PFSK-1 (cell line): Measurements from ENCODE around the gene ADGRG3.

Experiments
- FOXP2 ChIP-seq: optimal IDR thresholded peaks from 2 replicates; pipeline ENCODE3; 2011; ENCODE audit warnings: borderline replicate concordance, control low read depth, inconsistent platforms; ENCODE audit not compliant: insufficient read depth; ENCODE audit errors: extremely low read length, extremely low read depth
- POLR2AphosphoS5 ChIP-seq: IDR thresholded peaks from 2 replicates; pipeline ENCODE4 v1.6.1; 2012; ENCODE audit warnings: low read depth, mild to moderate bottlenecking, control low read depth, low read length, moderate library complexity
- REST ChIP-seq, 2 experiments: IDR thresholded peaks; 2 replicates each; pipeline versions ENCODE4 v1.6.1 to v1.8.0; 2011 to 2012; ENCODE audit warnings: low read depth in 2 of 2, low read length in 2 of 2, control low read depth in 1 of 2, inconsistent platforms in 1 of 2, mild to moderate bottlenecking in 1 of 2, moderate library complexity in 1 of 2; ENCODE audit not compliant: insufficient read depth in 1 of 2
- SIN3A ChIP-seq: IDR thresholded peaks from 2 replicates; pipeline ENCODE4 v1.6.1; 2012; ENCODE audit warnings: mild to moderate bottlenecking, low read length, moderate library complexity, borderline replicate concordance; ENCODE audit not compliant: insufficient read depth
- TAF1 ChIP-seq: IDR thresholded peaks from 2 replicates; pipeline ENCODE4 v1.6.1; 2012; ENCODE audit warnings: low read length, control low read depth, borderline replicate concordance; ENCODE audit not compliant: insufficient read depth

The ADGRG3 gene

GRCh38 chr16:57628783-57629293, 39.3 kb upstream of the ADGRG3 start:
- no peak for TF ChIP-seq POLR2AphosphoS5
- TF ChIP-seq TAF1, result no peak
- no peak for TF ChIP-seq SIN3A
- no peak for TF ChIP-seq REST (IDR thresholded peaks at IDR 0.05; ENCODE audit: insufficient read depth in 1 of 2, low read depth in 2 of 2, low read length in 2 of 2)
- no peak for TF ChIP-seq FOXP2

- TF ChIP-seq TAF1, result no peak
These were observed 38.3 kb upstream of the ADGRG3 start for GRCh38 chr16:57629516-57630406.

- no peak for TF ChIP-seq POLR2AphosphoS5
- no peak for TF ChIP-seq REST (IDR thresholded peaks at IDR 0.05; ENCODE audit: insufficient read depth in 1 of 2, low read depth in 2 of 2, low read length in 2 of 2)
These were observed 37.7 kb upstream of the ADGRG3 start for GRCh38 chr16:57630407-57630797.

GRCh38 chr16:57630931-57631845, 36.9 kb upstream of the ADGRG3 start:
- TF ChIP-seq REST (IDR thresholded peaks at IDR 0.05; ENCODE audit: insufficient read depth in 1 of 2, low read depth in 2 of 2, low read length in 2 of 2), result no peak
- no peak for TF ChIP-seq FOXP2
- TF ChIP-seq POLR2AphosphoS5, result no peak
- no peak for TF ChIP-seq SIN3A
- TF ChIP-seq TAF1, result no peak

GRCh38 chr16:57632568-57632967, 35.5 kb upstream of the ADGRG3 start:
- no peak for TF ChIP-seq REST (IDR thresholded peaks at IDR 0.05; ENCODE audit: insufficient read depth in 1 of 2, low read depth in 2 of 2, low read length in 2 of 2)
- TF ChIP-seq SIN3A, result no peak
- no peak for TF ChIP-seq TAF1
- no peak for TF ChIP-seq POLR2AphosphoS5
- TF ChIP-seq FOXP2, result no peak
